GM12878 (cell line): Measurements from ENCODE around the gene RALB.

Experiments
- CHD2 ChIP-seq: IDR thresholded peaks from 2 replicates; pipeline ENCODE4 v1.6.1; 2011; ENCODE audit warnings: low read depth, low read length, improper control_type of control experiment, borderline replicate concordance
- SRF ChIP-seq, 2 experiments: IDR thresholded peaks; 2 replicates each; pipeline ENCODE4 v1.6.1; 2011; ENCODE audit warnings: low read depth in 2 of 2, low read length in 2 of 2, mild to moderate bottlenecking in 1 of 2, moderate library complexity in 1 of 2
- WRNIP1 ChIP-seq: IDR thresholded peaks from 2 replicates; pipeline ENCODE4 v1.6.1; 2011; ENCODE audit warnings: low read depth, low read length, improper control_type of control experiment, borderline replicate concordance

DNA sequence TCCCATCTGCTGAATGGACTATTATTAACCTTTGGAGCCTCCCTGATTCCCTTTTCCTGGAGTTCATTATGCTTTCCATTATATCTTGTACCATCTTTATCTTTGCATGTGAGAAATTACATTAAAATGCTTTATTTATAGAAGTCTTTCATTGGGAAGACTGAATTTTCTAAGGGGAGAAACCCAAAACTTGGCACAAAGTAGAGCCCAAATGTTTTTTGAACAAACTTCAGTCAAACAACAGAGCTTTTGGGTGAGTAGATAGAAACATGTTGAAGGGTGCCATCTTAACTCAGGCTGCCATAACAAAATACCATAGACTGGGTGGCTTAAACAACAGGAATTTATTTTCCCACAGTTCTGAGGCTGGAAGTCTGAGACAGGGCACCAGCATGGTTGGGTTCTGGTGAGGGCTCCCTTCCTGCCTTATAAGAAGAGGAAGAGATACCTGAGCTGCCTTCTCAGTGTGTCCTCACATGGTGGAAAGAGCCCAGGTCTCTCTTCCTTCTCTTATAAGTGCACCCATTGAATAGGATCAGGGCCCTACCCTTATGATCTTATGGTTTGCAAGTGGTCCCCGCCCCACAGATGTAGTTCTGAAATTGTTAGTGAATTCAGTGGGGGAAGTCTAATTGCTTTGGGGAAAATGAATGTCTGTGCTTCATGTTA is 19.2 kb downstream of the RALB start:
- no peak for TF ChIP-seq SRF (IDR thresholded peaks at IDR 0.05; ENCODE audit: low read depth in 2 of 2, low read length in 2 of 2)
- TF ChIP-seq WRNIP1, result no peak
- TF ChIP-seq CHD2, result no peak
